GM21360 (cell line): ENCODE data around the gene ATF2.

ENCODE experiments used
- ATAC-seq: cut with Tn5 transposase; IDR thresholded peaks from one replicate; pipeline ENCODE4 v1.9.1; 2021; ENCODE audit warnings: mild to moderate bottlenecking, moderate library complexity; ENCODE audit not compliant: unreplicated experiment

ATF2 gene

DNA sequence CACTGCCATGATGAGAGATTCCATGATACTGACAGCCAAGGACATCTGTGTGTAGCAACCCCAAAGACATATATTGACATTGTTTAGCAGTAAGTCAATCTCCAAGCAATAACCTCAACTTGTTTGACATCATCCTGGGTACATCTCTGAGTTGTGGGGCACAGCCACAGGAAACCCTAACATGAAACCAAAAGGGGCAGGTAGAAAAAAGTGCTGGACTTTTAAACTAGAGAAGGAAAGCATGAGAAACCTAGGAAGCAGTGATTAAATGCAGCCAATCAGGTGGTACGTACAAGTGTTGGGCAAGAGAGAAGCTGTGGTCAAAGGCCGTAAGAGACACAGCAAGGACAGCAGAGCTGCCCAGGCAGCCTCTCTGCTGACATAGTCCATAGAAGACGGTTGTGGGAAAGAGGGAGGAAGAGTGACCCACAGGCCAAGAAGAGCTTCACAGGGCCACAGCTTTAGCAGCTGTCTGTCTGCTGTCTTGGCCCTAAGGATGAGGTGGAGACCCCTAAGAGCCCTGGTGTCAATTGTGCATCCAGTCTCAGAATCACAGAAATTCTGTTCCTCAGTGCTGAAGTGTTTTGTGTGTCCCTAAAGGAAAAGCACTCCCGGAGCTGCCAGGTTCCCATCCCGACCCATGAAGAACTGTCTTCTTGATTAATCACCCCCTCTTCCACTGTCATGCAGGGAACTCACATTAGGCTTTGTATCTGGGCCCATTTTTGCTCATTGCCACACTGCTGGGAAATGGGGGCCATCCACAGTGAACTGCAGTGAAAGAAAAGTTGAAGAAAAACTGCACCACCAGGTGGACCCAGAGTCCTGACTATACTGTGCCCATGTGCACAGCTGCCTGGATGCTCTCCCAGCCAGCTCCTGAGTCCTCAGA lies 137.4 kb downstream of the ATF2 start:
- peak; percentile 52 for ATAC-seq

DNA sequence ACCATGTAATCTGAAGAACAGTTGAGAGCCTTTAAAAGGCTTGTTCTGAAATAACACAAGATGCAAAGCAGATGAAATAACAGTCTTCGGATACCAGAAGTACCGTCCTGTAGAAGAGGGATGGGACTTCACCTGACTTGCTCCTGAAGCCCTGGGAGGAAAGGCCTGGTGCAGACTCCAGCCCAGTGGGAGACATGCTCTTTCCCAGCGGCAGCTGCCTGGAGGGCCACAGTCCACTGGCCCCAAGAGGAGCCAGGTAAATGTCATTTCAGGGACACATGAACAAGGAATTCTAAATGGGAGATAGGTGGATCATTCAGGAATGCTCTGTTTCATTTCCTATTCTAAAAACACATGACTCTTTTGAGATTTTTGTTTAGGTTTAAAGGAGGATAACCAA lies 140.2 kb downstream of the ATF2 start:
- ATAC-seq, result no peak

DNA sequence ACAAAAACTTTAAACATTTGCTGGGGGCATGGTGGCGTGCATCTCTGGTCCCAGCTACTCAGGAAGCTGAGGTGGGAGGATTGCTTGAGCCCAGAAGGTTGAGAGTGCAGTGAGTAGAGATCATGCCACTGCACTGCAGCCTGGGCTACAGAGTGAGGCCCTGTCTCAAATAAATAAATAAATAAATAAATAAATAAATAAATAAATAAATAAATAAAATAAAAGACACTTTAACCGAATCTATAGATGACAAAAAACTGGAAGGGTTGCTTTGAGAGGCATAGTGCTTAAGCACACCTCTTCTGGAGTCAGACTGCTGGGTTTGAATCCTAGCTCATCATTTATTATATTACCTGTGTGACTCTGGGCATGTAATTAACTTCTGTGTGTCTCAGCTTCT lies 141.6 kb downstream of the ATF2 start:
- ATAC-seq, result no peak

DNA sequence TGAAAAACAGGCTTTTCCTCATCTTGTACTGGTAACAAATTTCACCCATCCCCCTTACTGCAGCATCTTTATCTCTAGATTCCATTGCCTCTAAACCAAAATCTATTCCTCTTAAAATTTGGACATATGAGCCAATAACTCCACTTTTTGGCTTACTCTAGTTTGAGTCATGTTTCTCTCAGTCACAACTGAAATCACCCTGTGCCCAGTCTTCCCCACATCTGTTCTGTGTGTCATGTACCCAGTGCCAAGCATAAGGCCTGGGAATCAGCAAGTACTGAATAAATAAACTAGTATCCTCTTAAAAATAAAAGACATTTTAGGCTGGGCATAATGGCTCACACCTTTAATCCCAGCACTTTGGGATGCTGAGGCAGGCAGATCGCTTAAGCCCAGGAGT lies 142.1 kb downstream of the ATF2 start:
- ATAC-seq, result no peak

DNA sequence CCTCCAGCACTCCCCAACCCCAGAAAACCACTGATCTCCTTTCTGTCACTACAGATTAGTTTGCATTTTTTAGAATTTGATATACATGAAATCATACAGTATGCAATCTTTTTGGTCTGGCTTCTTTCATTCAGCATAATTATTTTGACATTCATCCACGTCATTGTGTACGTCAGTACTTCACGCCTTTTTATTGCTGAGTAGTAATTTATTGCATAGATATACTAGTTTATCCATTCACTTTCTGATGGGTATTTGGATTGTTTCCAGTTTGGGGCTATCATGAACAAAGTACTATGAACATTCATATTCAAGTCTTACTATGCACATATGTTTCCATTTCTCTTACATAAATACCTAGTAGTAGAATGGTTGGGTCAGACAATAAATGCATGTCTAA lies 142.8 kb downstream of the ATF2 start:
- no peak for ATAC-seq

DNA sequence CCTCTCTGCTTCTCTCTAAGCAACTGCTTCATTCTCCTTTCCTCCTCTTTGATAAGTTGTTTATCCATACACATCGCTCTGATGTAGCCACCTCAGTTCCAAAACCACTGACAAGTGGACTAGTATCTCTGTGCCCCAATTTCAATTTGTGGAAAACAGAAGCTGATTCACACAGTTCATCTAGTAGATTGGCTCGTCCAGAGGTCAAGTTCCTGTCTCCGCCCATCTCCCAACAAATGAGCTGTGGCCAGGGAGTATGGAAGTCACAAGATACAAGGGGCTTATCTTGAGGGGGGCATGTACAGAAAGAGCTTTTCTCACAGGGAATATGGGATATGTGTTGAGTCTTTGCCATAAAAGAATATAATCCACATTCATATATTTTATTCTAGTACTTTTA lies 145.1 kb downstream of the ATF2 start:
- ATAC-seq, result no peak
